NCI-H1417 (cell line): ENCODE measurements around the gene SMG7.

Experiments
- DNase-seq, 3 experiments: peaks; one replicate each; lab custom pipeline; 2025; lab: John Stamatoyannopoulos, UW

The SMG7 gene

DNA sequence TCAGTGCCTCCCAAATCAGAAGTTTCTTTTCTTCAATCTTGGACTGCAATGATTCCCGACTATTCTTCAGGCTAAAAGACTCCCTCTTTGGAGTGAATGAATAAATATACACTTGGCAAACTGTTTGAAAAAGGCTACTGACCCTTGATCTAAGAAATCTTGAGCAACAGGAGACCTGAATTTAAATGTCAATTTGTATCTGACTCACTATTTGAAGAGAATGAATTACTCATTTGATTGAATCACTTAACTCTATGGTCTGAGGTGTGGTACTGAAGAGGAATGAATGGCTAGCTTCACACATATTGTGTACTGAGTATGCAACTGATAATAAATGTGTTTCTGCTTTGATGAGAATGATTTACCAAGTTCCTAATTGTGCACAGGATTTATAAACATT, 4.6 kb upstream of the SMG7 start:
- DNase-seq: no peak

DNA sequence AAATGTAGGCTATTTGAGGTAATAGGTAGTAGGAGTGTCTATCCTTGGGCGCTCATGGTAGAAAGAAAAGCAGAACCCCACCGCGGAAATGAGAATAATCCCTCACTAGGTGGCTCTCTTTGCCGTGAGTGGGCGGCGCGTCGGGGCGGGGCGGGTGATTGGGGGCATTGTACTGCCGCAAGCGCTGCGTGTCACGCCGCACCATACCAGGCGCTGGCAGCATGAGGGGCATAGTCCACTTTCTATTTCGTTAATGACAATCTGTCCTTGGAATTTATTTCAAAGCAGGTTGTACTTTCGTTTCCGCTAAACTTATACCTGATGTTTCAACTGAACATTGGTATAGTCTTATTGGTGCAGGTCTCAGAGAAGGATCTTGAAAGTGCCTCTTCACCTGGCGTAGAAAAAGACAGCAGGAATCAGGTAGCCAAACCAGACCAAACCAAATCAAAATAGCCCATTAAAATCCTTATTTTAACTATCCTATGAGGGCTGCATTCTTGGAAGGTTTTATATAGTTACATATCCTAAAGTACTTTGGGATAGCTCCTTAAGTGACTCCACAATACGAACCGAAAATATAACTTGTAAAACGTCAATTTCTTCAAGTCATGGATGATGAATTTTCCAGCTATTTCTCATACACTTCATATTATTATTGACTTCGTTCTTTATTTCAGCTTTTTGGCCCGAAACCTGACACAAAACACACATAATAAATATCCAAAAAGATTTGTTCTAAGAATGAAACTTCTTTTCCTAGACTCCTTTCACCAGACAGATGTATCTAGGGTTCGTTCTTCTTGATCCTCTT, 1.9 kb upstream of the SMG7 start:
- DNase-seq: peak; percentile 85 to 93 (median 92)

DNA sequence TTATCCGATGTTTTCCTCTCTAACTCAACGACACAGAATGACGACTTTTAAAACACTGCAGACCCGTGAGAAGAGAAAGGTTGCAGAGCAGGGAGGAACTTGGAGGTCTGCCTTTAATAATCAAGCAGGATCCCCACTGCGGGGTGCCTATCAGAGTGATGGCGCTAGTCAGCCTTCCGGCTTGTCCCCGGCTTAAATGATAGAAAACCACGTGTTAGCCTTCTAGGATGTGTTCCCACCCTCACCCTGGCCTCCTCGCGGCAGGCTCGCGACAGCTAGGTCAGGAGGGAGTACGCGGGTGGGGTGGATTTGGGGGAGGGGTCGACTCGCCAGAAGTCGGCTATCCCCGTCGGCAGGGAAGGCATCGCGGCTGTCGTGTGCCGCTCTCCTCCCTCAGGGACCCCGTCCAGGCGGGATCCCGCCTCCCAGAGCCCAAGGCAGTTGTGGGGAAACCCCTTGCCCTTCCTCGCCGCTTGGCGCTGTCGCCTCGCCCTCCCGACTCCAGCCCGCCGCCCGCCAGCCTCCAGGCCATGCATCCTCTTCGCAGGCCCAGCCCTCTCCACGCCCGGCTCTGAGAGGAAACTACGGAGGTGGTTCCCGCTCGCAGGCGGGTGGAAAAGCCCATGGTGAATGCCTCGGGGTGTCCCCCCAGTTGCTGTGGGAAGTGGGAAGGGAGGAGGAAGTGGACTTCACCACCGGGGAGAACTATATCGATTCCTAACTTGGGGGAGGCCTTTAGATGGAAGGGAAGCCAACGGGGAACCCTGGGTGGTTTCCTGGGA, 1.1 kb upstream of the SMG7 start:
- DNase-seq: peak; percentile 94 to 97 (median 97)

DNA sequence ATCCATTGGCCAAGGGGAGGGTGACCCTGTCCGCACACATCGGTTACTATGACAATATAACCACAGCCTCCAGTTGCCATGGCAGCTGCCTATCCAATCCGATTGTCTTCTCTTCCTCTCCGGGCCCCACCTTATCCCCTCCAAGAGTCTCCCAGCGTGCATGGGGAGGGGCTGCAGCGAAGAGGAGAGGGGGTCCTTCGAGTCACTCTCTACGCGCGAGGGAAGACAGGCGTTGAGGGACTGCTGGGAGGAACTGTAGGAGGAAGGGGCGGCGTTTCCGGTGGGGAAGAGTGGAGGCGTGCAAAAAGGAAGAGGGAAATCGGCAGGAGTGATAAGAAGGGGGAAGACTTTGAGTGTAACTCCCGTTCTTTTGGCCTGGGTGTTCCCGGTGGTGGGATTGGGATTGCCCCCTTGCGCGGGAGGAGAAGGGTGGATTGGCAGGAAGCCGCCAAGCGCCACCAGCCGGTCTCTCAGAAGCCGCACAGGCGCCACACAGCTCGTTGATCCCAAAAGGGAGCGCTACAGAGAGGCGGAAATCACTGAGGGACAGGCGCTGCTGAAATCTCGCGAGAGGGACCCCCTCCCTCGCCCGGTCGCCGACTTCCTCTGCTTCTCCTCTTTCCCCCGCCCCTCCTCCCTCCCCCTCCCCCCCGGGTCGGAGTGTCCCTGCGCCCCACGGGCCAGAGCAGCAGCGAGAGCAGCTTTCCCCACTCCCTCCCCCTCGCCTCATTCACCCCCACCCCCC, 384 bp upstream of the SMG7 start:
- peak; percentile 98 to 99 (median 99) for DNase-seq

DNA sequence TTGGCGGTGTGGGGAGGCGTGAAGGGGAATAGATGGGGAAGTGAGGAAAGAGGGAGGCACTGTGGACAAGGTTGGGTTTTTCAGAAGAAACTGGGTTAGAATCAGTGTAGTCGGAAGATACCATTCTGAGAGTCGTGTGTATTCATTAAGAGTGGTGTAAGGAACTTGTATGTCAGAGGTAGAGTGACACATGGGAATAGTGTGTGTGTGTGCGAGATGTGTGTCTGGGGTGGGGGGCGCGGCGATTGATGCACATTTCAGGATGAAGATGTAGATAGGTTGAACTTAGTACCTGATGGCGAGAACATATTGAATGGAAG, 878 bp downstream of the SMG7 start:
- peak in 1 of 3 experiments; percentile 36 for DNase-seq

DNA sequence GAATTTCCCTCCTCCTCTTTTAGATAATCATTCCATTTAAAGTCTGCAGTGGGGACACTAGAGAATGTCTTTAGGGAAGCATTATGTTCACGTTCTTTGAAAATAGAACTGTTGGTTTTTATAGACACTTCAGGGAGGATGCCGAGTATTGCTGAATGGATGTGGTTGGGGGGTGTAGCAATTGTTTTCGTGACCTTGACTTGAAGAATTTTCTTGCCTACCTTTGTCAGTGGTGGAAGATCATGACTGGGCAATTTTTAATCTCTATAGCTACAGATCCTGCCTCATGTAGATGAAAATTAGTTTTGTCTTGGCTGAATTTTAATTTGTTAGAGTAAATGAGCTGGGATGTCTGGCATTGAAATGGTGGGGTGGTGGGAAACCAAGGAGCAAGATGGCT, 3.8 kb downstream of the SMG7 start:
- no peak for DNase-seq

DNA sequence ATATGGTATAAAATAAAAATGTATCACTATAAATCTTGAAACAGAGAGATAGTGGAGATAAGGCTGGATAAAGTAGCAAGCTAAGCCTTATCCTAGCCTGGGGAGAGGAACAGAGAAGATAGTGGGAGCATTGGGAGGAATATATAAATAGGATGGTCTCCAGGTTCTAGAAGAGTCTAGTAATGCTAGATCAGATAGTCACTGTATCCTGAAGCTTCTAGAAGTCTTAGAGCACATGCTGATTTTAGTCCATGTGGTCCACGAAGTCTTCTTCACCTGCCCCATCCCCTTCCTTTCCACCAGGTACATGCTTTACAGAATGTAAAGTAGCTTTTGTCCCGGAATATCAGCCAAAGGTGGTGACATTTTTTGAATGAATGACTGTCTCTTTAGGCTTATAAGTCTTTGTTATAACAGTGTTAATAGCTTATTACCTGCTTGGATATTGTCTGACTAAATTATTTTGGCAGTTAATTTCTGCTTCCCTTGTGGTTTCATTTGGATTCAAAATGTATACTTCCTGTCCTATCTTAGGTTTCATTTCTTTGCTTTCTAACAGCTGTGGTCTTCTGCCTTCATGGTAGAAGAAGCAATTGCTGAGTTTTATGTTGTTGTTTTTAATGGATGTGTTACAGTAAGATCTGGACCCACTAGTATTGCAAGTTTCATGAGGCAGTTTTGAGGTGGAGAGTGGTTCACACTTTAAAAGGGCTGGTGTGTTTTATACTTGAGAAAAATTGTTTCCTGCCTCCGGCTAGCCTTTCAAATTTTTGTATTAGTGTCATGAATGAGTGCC, 5.9 kb downstream of the SMG7 start:
- no peak for DNase-seq

DNA sequence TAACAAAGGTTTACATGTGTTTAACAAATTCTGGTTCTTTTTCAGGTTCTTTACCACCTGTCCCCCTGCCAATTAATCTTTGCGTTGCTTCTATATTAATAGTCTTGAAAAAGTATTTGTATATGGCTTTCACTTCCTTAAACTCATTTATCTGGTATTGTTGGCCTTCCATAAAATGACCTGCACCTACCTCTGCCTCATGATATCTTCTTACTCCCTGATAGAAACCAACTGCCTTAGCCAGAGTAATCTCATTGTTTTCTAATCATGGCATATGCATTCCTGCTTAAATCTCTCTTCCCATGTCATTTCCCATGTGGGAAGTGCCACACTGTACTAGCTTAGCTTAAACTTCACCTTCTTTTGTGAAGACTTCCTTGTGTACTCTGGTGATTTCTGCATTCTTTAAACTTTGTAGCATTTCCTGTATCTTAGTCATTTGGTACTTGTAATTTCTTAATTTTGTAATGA, 8.7 kb downstream of the SMG7 start:
- no peak for DNase-seq

DNA sequence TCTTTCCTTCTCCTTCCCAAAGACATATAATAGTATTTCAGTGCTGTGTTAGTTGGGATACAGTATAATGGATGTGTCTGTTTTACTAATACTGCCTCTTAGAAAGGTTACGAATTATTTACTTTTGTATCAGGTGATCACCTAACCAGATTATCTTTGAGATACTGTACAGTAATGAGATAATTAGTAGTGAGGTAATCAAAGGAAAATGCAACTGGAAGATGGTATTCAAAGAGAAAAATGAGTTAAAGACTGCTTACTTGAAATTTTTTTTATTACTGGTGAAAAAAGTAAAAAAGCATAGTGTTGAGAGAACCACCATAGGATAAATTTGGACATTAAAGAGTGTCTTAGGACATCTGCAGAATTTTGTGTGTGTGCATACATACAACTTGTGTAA, 10.9 kb downstream of the SMG7 start:
- DNase-seq: no peak

DNA sequence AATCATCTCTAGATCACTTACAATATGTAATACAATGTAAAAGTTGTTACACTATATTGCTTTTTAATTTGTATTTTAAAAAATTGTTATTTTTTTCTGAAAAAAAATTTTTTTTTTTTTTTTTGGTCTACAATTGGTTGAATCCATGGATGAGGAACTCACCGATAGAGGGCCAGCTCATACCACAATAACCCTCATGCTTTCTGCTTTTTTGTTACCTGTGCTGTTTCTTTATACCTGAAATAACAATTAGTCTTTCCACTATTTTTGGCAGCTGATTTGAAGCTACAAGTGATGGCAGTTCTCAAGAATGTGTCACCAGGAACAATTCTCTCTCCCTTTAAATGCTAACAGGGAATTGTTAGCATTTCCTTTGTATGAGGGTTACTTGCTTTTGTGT, 12.0 kb downstream of the SMG7 start:
- no peak for DNase-seq

DNA sequence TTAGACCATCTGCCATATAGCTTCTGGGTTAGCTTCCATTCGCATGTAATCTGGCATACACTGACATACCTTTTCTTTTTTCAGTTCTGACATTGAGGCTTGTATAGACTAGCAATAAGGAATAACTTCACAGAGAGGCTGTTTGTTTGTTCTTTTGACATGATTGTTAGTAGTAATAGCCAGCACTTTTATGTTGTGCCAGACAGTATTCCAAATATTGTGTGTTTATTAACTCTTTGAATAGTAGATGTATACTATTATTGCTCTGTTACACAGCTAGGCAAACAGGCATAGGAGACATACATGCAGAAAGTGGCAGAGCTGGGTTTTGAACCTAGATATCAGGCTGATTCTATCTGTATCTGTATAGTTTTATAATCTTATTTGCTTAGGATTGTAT, 12.6 kb downstream of the SMG7 start:
- no peak for DNase-seq

DNA sequence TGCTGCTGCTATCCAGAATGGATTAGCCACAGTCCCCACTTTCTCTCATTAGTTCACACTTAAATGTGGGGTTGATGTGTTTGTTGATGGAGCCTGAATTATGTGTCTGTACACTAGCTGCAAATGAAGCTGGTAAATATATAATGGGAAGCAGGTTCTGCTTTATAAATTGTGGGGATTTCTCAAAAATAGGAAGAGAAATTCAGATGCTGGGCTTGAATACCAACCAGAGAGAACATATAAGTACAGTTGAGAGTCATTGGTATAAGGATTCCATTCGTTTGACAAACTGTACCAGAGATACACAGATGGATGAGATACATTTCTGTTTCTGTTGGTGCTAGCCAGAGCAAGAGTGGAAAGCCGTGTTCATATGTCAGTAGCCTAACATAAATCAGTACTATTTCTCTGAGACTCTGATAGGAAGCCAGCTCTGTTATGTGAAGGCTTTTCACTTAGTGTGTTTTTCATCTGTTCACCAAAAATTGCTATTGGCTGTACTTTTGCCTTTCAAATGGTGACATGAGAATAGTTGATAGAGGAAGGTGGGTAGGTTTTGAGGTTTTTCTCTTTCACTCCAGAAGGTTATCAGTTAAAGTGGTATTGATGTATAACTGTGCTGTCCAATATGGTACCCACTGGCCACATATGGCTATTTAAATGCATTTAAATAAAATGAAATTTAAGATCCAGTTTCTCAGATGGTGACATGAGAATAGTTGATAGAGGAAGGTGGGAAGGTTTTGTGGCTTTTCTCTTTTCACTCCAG, 15.6 kb downstream of the SMG7 start:
- no peak for DNase-seq

DNA sequence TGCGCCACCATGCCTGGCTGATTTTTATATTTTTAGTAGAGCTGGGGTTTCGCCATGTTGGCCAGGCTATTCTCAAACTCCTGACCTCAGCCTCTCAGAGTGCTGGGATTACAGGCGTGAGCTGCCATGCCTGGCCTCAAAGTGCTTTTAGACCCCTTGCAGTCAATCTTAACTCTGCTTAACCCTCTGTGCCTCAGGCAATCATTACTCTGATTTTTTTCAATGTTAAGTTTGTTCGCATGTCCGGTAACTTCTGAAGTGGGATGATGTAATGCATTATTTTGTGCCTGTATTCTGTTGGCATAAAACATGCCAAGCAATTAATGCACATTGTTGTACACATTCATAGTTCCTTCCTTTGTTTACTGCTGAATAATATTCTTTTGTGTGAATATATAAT, 18.6 kb downstream of the SMG7 start:
- DNase-seq: no peak

DNA sequence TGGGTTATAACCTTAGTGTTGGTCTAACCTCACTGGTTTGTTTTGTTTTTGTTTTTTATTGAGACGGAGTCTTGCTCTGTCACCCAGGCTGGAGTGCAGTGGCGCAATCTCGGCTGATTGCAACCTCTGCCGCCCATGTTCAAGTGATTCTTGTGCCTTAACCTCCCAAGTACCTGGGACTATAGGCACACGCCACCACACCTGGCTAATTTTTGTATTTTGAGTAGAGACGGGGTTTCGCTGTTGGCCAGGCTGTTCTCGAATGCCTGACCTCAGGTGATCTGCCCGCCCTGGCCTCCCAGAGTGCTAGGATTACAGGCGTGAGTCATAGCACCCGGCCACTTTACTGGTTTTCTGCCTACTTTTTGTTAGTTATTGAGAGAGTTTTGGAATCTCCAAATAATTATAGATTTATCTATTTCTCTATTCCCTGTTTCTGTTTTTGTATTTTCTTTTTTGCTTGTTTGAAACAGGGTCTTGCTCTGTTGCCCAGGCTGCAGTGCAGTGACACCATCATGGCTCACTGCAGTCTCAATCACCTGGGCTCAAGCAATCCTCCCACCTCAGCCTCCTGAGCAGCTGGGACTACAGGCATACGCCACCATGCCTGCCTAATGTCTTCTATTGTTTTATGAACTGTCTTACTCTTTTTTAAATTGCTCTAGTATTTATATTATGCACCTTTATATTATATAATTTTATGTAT, 21.4 kb downstream of the SMG7 start:
- DNase-seq: no peak

DNA sequence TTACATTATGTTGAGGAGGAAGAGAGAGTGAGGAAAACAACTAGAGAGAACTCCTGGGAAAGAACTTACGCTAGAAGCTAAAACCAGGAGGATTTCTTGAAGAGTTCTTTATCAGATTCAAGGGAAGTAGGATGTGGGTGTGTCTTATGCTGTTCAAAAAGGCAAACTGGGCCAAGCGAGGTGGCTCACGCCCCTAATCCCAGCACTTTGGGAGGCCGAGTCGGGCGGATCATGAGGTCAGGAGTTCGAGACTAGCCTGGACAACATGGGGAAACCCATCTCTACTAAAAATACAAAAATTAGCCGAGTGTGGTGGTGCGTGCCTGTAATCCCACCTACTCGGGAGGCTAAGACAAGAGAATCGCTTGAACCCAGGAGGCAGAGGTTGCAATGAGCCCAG, 23.1 kb downstream of the SMG7 start:
- no peak for DNase-seq

DNA sequence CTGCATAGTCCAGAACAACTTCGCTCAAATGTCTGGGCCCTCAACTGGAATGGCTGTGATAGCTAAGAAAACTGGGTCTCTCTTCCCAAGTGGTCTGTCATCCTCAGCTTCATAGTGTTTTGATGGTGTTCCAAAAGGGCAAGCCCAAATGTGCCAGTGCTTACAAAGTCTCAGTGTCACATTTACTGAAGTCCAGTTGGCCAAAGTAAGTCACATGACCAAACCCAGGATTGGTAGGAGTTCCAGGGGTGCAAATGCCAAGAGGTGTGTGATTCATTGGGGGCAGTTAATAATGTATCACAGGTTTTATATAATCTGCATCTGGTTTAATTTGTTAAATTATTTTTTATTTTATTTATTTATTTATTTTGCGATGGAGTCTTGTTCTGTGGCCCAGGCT, 24.9 kb downstream of the SMG7 start:
- no peak for DNase-seq

DNA sequence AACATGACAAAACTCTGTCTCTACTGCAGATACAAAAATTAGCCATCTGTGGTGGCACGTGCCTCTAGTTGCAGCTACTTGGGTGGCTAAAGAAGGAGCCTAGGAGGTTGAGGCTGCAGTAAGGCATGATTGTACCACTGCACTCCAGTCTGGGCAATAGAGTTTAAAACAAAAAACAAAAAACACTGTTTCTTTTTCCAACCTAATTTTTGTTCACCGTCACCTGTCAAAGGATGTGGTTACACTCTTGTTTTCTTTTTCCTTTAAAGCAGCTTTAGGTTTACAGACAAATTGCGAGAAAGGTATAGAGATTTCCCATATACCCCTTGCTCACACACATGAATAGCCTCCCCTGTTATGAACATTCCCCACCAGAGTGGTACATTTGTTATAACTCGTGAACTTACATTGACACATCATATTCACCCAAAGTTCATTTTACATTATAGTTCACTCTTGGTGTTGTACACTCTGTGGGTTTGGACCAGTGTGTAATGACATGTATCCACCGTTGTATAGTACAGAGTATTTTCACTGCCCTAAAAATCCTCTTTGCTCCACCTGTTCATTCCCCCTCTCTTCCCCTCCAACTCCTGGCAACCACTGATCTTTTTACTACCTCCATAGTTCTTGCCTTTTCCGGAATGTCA, 26.2 kb downstream of the SMG7 start:
- no peak for DNase-seq

DNA sequence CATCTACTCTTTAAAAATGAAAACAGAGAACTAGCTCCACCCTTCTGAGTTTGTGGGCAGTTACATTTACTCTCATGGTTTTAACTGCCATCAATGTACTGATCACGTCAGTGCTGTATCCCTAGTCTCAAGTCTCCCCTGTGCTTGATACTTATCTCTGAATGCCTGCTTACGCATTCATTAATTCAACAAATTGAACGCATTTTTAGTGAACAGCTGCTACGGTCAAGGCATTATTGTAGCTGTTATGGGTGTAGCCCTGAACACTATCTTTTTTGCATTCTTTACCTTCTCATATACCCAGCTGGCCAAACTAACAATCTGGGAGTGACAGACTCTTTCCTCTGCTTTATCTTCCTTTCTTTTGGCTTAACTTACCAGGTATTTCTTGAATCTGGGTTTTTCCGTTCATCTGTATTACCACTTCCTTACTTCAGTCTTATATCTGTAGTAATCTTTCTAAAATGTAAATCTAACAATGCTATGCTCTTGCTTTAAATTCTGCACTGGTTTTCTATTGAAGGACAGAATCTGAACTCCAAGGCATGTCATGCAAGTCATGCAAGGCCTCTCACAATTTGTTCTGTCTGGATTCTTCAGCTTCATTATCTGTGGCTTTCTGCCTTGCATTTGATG, 33.3 kb downstream of the SMG7 start:
- DNase-seq: no peak

DNA sequence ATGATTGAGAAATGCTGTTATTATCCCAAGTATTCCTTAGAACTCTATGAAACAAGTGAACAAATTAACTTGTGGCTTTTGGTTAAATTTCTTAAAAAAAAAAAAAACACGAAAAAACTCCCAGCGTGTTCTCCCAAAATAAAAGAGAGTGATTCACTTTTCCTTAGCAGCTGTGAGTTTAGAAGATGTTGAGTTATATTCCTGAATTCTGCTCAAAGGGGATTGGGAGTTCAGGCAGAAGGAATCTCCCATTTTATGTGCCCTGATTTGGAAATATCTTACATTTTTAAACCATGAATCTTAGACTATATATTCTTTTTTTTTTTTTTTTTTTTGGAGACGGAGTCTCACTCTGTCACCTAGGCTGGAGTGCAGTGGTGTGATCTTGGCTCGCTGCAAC, 34.3 kb downstream of the SMG7 start:
- DNase-seq: no peak

DNA sequence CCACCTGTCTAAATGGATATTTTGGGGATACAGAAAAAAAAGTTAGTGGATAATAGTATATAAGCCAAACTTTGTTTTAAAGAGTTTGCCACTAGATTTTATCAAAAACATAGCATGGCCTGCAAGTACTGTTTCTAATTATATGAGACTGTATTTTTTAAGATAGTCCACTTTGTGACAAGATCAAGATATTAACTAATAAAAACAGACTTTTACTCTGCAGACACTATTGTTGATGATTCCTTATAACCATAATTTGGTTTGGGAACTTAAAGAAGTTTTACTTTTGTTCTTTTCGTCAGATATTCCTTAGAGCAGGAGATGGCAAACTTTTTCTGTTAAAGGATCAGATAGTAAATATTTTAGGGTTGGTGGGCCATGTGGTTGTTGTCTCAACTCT, 36.4 kb downstream of the SMG7 start:
- DNase-seq: no peak
